Measurements from ENCODE around the gene MORN1. TPM values are rescaled to one million over a fixed set of nuclear protein-coding genes. Genes with fewer than 3 reads are reported as not detected.

Gene MORN1
- total and polyA plus RNA-seq, 10 of the 15 experiments (the other 5 are each of a cell fraction or from before 2014, with no cell fraction given), result 0.76 to 7.9 (median 5.5) TPM

- TF ChIP-seq E2F4 (IDR thresholded peaks at IDR 0.05; ENCODE audit: low read depth, low read length) (no peak), MYC (IDR thresholded peaks at IDR 0.05; ENCODE audit: insufficient read depth, insufficient read length, insufficient replicate concordance, low read length, severe bottlenecking) (no peak), BCLAF1 (IDR thresholded peaks at IDR 0.05) (no peak), CTCF (IDR thresholded peaks at IDR 0.05 in 2 of 3, conservative IDR thresholded peaks at IDR 0.05 in 1 of 3; ENCODE audit: control insufficient read depth in 2 of 3, extremely low read depth in 1 of 3, insufficient read depth in 1 of 3, low read depth in 3 of 3, low read length in 3 of 3) (no peak), SP1 (IDR thresholded peaks at IDR 0.05; ENCODE audit: low read depth, low read length) (peak; percentile 80), JUNB (IDR thresholded peaks at IDR 0.05) (no peak), KDM1A (IDR thresholded peaks at IDR 0.05; ENCODE audit: borderline replicate concordance) (no peak), TCF7 (IDR thresholded peaks at IDR 0.05; ENCODE audit: borderline replicate concordance) (no peak), EZH2 (IDR thresholded peaks at IDR 0.05; ENCODE audit: borderline replicate concordance, control insufficient read depth, low read depth, low read length) (no peak), CBFB (IDR thresholded peaks at IDR 0.05; ENCODE audit: low read depth) (no peak), MEF2A (IDR thresholded peaks at IDR 0.05; ENCODE audit: insufficient read depth, low read depth, low read length) (no peak), SMAD1 (IDR thresholded peaks at IDR 0.05; ENCODE audit: low read depth, partially characterized antibody) (no peak), FOS (IDR thresholded peaks at IDR 0.05; ENCODE audit: borderline replicate concordance, extremely low read depth, insufficient read length) (no peak), NFYB (IDR thresholded peaks at IDR 0.05; ENCODE audit: insufficient read depth, low read depth, low read length) (no peak), ZBTB40 (IDR thresholded peaks at IDR 0.05; ENCODE audit: borderline replicate concordance) (no peak), ZNF274 (IDR thresholded peaks at IDR 0.05; ENCODE audit: insufficient read depth, insufficient read length) (no peak), RBBP5 (conservative IDR thresholded peaks at IDR 0.05) (no peak), ZBED1 (IDR thresholded peaks at IDR 0.05; ENCODE audit: borderline replicate concordance) (no peak), ZNF207 (IDR thresholded peaks at IDR 0.05; ENCODE audit: borderline replicate concordance) (peak; percentile 98; the same call in 1 of the 2 replicates), IKZF2 (IDR thresholded peaks at IDR 0.05) (no peak), ATF3 (IDR thresholded peaks at IDR 0.05; ENCODE audit: borderline replicate concordance, extremely low read depth, low read depth, low read length) (peak; percentile 76; the same call in 1 of the 2 replicates)
Observed at GRCh38 chr1:2412395-2412772, 21.0 kb upstream of the MORN1 start, which contains the start of gene PEX10 (continued).

Data from GM12878 (cell line).